Measurements from ENCODE around the gene CPNE1.

The CPNE1 gene

GRCh38 chr20:35650632-35651031, 14.1 kb downstream of the CPNE1 start:
- TF ChIP-seq BACH2 (CRISPR knock-in tag; IDR thresholded peaks at IDR 0.05; ENCODE audit: borderline replicate concordance) = no peak
- no peak for ATAC-seq

DNA sequence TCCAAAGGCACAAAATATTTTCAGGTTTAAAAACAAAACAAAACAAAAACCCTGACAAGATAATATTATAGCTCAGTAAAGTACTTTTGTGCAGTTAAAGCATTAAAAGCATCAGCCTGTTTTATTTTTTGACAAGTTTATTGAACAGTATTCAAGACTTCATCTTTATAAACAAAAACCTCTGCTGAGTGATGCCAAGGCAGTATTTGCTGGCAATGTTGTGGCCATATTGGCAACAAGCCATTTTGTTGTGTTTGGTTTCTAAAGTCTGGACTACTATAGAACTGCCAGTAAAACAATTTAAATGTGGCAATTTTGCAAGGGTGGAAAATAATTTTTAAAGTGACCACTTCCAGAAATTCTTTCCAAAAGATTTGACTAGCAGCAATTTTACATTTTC, 15.9 kb downstream of the CPNE1 start:
- TF ChIP-seq PATZ1 (CRISPR knock-in tag; IDR thresholded peaks at IDR 0.05; ENCODE audit: borderline replicate concordance) (no peak), PPARA (CRISPR knock-in tag; IDR thresholded peaks at IDR 0.05; ENCODE audit: borderline replicate concordance) (no peak), RARB (CRISPR knock-in tag; IDR thresholded peaks at IDR 0.05) (no peak), GLIS3 (CRISPR knock-in tag; IDR thresholded peaks at IDR 0.05) (no peak), ARNTL (CRISPR knock-in tag; IDR thresholded peaks at IDR 0.05; ENCODE audit: borderline replicate concordance, low read depth) (no peak), ZFP30 (CRISPR knock-in tag; IDR thresholded peaks at IDR 0.05) (no peak), ESRRG (CRISPR knock-in tag; IDR thresholded peaks at IDR 0.05) (no peak), BACH2 (CRISPR knock-in tag; IDR thresholded peaks at IDR 0.05; ENCODE audit: borderline replicate concordance) (no peak), SNAI2 (CRISPR knock-in tag; IDR thresholded peaks at IDR 0.05) (no peak), CREB5 (CRISPR knock-in tag; IDR thresholded peaks at IDR 0.05; ENCODE audit: low read depth) (no peak), ZNF70 (CRISPR knock-in tag; IDR thresholded peaks at IDR 0.05) (no peak), ZFP3 (CRISPR knock-in tag; IDR thresholded peaks at IDR 0.05) (no peak), ZNF8 (CRISPR knock-in tag; IDR thresholded peaks at IDR 0.05) (no peak), ISL1 (CRISPR knock-in tag; IDR thresholded peaks at IDR 0.05) (no peak), CSDC2 (CRISPR knock-in tag; IDR thresholded peaks at IDR 0.05) (no peak), TCF4 (CRISPR knock-in tag; IDR thresholded peaks at IDR 0.05; ENCODE audit: borderline replicate concordance) (no peak), TOX (CRISPR knock-in tag; IDR thresholded peaks at IDR 0.05; ENCODE audit: borderline replicate concordance) (no peak), CSRNP3 (CRISPR knock-in tag; IDR thresholded peaks at IDR 0.05) (no peak)
- TF ChIP-seq, protein P1, sequence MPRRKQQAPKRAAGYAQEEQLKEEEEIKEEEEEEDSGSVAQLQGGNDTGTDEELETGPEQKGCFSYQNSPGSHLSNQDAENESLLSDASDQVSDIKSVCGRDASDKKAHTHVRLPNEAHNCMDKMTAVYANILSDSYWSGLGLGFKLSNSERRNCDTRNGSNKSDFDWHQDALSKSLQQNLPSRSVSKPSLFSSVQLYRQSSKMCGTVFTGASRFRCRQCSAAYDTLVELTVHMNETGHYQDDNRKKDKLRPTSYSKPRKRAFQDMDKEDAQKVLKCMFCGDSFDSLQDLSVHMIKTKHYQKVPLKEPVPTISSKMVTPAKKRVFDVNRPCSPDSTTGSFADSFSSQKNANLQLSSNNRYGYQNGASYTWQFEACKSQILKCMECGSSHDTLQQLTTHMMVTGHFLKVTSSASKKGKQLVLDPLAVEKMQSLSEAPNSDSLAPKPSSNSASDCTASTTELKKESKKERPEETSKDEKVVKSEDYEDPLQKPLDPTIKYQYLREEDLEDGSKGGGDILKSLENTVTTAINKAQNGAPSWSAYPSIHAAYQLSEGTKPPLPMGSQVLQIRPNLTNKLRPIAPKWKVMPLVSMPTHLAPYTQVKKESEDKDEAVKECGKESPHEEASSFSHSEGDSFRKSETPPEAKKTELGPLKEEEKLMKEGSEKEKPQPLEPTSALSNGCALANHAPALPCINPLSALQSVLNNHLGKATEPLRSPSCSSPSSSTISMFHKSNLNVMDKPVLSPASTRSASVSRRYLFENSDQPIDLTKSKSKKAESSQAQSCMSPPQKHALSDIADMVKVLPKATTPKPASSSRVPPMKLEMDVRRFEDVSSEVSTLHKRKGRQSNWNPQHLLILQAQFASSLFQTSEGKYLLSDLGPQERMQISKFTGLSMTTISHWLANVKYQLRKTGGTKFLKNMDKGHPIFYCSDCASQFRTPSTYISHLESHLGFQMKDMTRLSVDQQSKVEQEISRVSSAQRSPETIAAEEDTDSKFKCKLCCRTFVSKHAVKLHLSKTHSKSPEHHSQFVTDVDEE (CRISPR knock-in tag; IDR thresholded peaks at IDR 0.05) = no peak
- TF ChIP-seq, protein P2, sequence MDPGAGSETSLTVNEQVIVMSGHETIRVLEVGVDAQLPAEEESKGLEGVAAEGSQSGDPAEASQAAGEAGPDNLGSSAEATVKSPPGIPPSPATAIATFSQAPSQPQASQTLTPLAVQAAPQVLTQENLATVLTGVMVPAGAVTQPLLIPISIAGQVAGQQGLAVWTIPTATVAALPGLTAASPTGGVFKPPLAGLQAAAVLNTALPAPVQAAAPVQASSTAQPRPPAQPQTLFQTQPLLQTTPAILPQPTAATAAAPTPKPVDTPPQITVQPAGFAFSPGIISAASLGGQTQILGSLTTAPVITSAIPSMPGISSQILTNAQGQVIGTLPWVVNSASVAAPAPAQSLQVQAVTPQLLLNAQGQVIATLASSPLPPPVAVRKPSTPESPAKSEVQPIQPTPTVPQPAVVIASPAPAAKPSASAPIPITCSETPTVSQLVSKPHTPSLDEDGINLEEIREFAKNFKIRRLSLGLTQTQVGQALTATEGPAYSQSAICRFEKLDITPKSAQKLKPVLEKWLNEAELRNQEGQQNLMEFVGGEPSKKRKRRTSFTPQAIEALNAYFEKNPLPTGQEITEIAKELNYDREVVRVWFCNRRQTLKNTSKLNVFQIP (CRISPR knock-in tag; IDR thresholded peaks at IDR 0.05; ENCODE audit: borderline replicate concordance, low read depth) = no peak
- ATAC-seq = no peak

DNA sequence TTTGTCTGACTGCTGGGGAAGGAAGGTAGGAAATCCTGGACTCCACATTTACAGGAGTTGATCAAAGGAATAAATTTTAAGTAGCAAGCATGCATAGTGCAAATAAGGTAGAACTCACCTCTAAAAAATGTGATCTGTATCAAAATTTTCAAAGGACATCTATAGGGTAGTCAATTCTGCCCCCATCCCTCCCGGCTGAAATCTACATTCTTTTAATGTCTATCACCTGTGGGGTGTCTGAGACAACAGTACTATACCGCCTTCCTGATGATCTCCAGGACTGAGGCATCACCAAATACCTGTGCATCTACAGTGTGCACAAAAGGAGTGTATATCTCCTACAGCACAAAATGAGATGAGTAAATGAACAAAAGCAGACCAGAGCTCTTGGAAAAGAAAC, 19.9 kb downstream of the CPNE1 start:
- TF ChIP-seq, protein P2 (CRISPR knock-in tag; IDR thresholded peaks at IDR 0.05; ENCODE audit: borderline replicate concordance, low read depth) = no peak
- TF ChIP-seq PPARA (CRISPR knock-in tag; IDR thresholded peaks at IDR 0.05; ENCODE audit: borderline replicate concordance) = no peak
- TF ChIP-seq ZFP30 (CRISPR knock-in tag; IDR thresholded peaks at IDR 0.05) = no peak
- no peak for TF ChIP-seq ZNF8 (CRISPR knock-in tag; IDR thresholded peaks at IDR 0.05)
- no peak for TF ChIP-seq ZNF70 (CRISPR knock-in tag; IDR thresholded peaks at IDR 0.05)
- TF ChIP-seq OSR1 (CRISPR knock-in tag; IDR thresholded peaks at IDR 0.05) = no peak
- no peak for TF ChIP-seq CSDC2 (CRISPR knock-in tag; IDR thresholded peaks at IDR 0.05)
- no peak for TF ChIP-seq ZC3H10 (CRISPR knock-in tag; IDR thresholded peaks at IDR 0.05)
- no peak for TF ChIP-seq CREB5 (CRISPR knock-in tag; IDR thresholded peaks at IDR 0.05; ENCODE audit: low read depth)
- no peak for TF ChIP-seq ZNF565 (CRISPR knock-in tag; conservative IDR thresholded peaks at IDR 0.05; ENCODE audit: low read depth)
- TF ChIP-seq BACH2 (CRISPR knock-in tag; IDR thresholded peaks at IDR 0.05; ENCODE audit: borderline replicate concordance) = no peak
- TF ChIP-seq ARNTL (CRISPR knock-in tag; IDR thresholded peaks at IDR 0.05; ENCODE audit: borderline replicate concordance, low read depth) = no peak
- no peak for TF ChIP-seq RARB (CRISPR knock-in tag; IDR thresholded peaks at IDR 0.05)
- ATAC-seq = no peak

All from SK-N-SH treated with all-trans-retinoic acid at 6 μM for 48 hours (cell line).